Natural killer cell treated with Interleukin-12 subunit alpha and Interleukin-12 subunit beta and Interleukin-15 and Interleukin-18, amount 100 ng/mL, for 72 hours (primary cell): Measurements from ENCODE around the gene SH3BGRL2. TPM values are rescaled to one million over a fixed set of nuclear protein-coding genes. Genes with fewer than 3 reads are reported as not detected.
"Not testable (repeated sequence)": the region's sequence is repeated elsewhere in the genome, so short reads cannot be mapped to it uniquely, and the experiment has no call there.

Experiments used
- ATAC-seq, 2 donors: fragments of 150-1000 bp; cut with Tn5 transposase in 1 of 2; sonication (Bioruptor Pico), chemical (Tn5 transposase) in 1 of 2; 2 replicates each; pipeline ENCODE4 v1.10.0; 2021
- DNase-seq: peaks from one replicate; pipeline ENCODE4 v3.0.0; 2022; ENCODE audit warnings: low spot score
- H3K27ac Mint-ChIP-seq, 2 donors: 1 replicate in 1 of 2; 2 replicates in 1 of 2; pipeline ENCODE4 v1.8.0; 2022; ENCODE audit warnings: mixed read lengths in 2 of 2, mild to moderate bottlenecking in 1 of 2, moderate library complexity in 1 of 2
- H3K27me3 Mint-ChIP-seq, 2 donors: 1 replicate in 1 of 2; 2 replicates in 1 of 2; pipeline ENCODE4 v1.8.0; 2022; ENCODE audit warnings: mixed read lengths in 2 of 2
- H3K36me3 Mint-ChIP-seq: one replicate; pipeline ENCODE4 v1.8.0; 2022; ENCODE audit warnings: mixed read lengths
- H3K4me1 Mint-ChIP-seq, 2 donors: 1 replicate in 1 of 2; 2 replicates in 1 of 2; pipeline ENCODE4 v1.8.0; 2022; ENCODE audit warnings: low read depth in 2 of 2, mixed read lengths in 2 of 2, mild to moderate bottlenecking in 1 of 2
- H3K4me3 Mint-ChIP-seq: one replicate; pipeline ENCODE4 v1.8.0; 2022; ENCODE audit warnings: mixed read lengths
- H3K9me3 Mint-ChIP-seq: 2 replicates; pipeline ENCODE4 v1.8.0; 2022; ENCODE audit warnings: mixed read lengths
- total RNA-seq, 2 donors: library from RNA; stranded (reverse); gene quantifications; one replicate each; pipeline ENCODE4 v1.2.3, GENCODE V29; 2022

Gene SH3BGRL2
- total RNA-seq, 2 donors from 2014 or later = not detected

- Mint-ChIP-seq H3K9me3 (no peaks in the 10 kb centered on the region), H3K27ac (no peak overlapping the region), H3K27me3 (peaks cover 3 to 12% of the 10 kb centered on the region in 2 donors), H3K36me3 (no peaks in the 10 kb centered on the region), H3K4me3 (no peak overlapping the region), H3K4me1 (no peaks in the 10 kb centered on the region)
- ATAC-seq (no peak), DNase-seq (no peak)
These were observed 102.3 kb downstream of the SH3BGRL2 start for GRCh38 chr6:79733388-79733787.

- no peak for DNase-seq
- H3K4me1 Mint-ChIP-seq = no peaks in the 10 kb centered on the region
These were observed 103.2 kb downstream of the SH3BGRL2 start for GRCh38 chr6:79734374-79734773.

GRCh38 chr6:79735183-79735582 is 104.1 kb downstream of the SH3BGRL2 start:
- H3K27ac Mint-ChIP-seq = no peak overlapping the region
- no peak for ATAC-seq
- no peak overlapping the region for H3K4me3 Mint-ChIP-seq
- no peaks in the 10 kb centered on the region for H3K9me3 Mint-ChIP-seq
- no peaks in the 10 kb centered on the region for H3K36me3 Mint-ChIP-seq
- peaks cover 3 to 12% of the 10 kb centered on the region in 2 donors for H3K27me3 Mint-ChIP-seq
- H3K4me1 Mint-ChIP-seq = no peaks in the 10 kb centered on the region
- DNase-seq = no peak

More at GRCh38 chr6:79734374-79734773, 103.2 kb downstream of the SH3BGRL2 start:
- H3K27me3 Mint-ChIP-seq = peaks cover 3 to 12% of the 10 kb centered on the region in 2 donors
- no peak overlapping the region for H3K27ac Mint-ChIP-seq
- no peaks in the 10 kb centered on the region for H3K36me3 Mint-ChIP-seq
- no peaks in the 10 kb centered on the region for H3K9me3 Mint-ChIP-seq
- no peak overlapping the region for H3K4me3 Mint-ChIP-seq
- no peak for ATAC-seq

GRCh38 chr6:79737172-79737571 is 106.0 kb downstream of the SH3BGRL2 start:
- Mint-ChIP-seq H3K27me3 (peaks cover 3 to 12% of the 10 kb centered on the region in 2 donors), H3K4me1 (no peaks in the 10 kb centered on the region), H3K4me3 (no peak overlapping the region), H3K36me3 (no peaks in the 10 kb centered on the region), H3K27ac (no peak overlapping the region), H3K9me3 (no peaks in the 10 kb centered on the region)
- no peak for ATAC-seq
- no peak for DNase-seq

- Mint-ChIP-seq H3K9me3 (peaks cover 13% of the 10 kb centered on the region), H3K4me3 (no peak overlapping the region), H3K36me3 (no peaks in the 10 kb centered on the region), H3K27ac (no peak overlapping the region), H3K27me3 (no peaks in the 10 kb centered on the region), H3K4me1 (no peaks in the 10 kb centered on the region)
- no peak for ATAC-seq
- DNase-seq = no peak
These were observed 110.9 kb downstream of the SH3BGRL2 start for GRCh38 chr6:79742030-79742429.

- H3K4me1 Mint-ChIP-seq, H3K36me3 Mint-ChIP-seq, H3K27ac Mint-ChIP-seq, H3K4me3 Mint-ChIP-seq, H3K27me3 Mint-ChIP-seq, DNase-seq, ATAC-seq: not testable (repeated sequence)
- peaks cover 21% of the 10 kb centered on the region for H3K9me3 Mint-ChIP-seq
These were observed 114.2 kb downstream of the SH3BGRL2 start for GRCh38 chr6:79745282-79745681.

- H3K27ac Mint-ChIP-seq, H3K4me1 Mint-ChIP-seq, H3K36me3 Mint-ChIP-seq, ATAC-seq, DNase-seq, H3K27me3 Mint-ChIP-seq, H3K4me3 Mint-ChIP-seq: not testable (repeated sequence)
- H3K9me3 Mint-ChIP-seq = peaks cover 21% of the 10 kb centered on the region
These were observed 115.2 kb downstream of the SH3BGRL2 start for GRCh38 chr6:79746325-79746724.

- no peak for DNase-seq
- no peak for ATAC-seq
- Mint-ChIP-seq H3K27me3 (peaks cover 3 to 8% of the 10 kb centered on the region in 2 donors), H3K36me3 (no peaks in the 10 kb centered on the region), H3K9me3 (peaks cover 16% of the 10 kb centered on the region), H3K27ac (no peak overlapping the region), H3K4me3 (no peak overlapping the region), H3K4me1 (no peaks in the 10 kb centered on the region)
These were observed 119.7 kb downstream of the SH3BGRL2 start for GRCh38 chr6:79750806-79751205.

Other genes starting within 250 kb of the SH3BGRL2 start
- gene LCA5, start 93.9 kb upstream of the SH3BGRL2 start, total RNA-seq = under 1 TPM; 0.07 to 0.08 TPM